ENCODE results near the gene PYGL.
"Not testable (repeated sequence)": the region's sequence is repeated elsewhere in the genome, so short reads cannot be mapped to it uniquely, and the experiment has no call there.

PYGL gene

GRCh38 chr14:50901361-50901760 lies 42.9 kb downstream of the PYGL start:
- H3K27ac ChIP-seq (ENCODE audit: low read depth, low read length, severe bottlenecking) = no peak overlapping the region
- H3K9me3 ChIP-seq (ENCODE audit: control insufficient read depth, low read length) = peaks cover 9% of the 10 kb centered on the region
- no peaks in the 10 kb centered on the region for H3K4me1 ChIP-seq (ENCODE audit: control insufficient read depth, insufficient read depth, low read length, poor library complexity, severe bottlenecking)
- H3K4me3 ChIP-seq (ENCODE audit: extremely low read depth, insufficient read depth, low read length, poor library complexity, severe bottlenecking) = no peak overlapping the region
- no CpG with 5 or more reads among the region's 3 CpGs for WGBS, 2 experiments (ENCODE audit: insufficient coverage in 2 of 2)
- H3K36me3 ChIP-seq (ENCODE audit: control insufficient read depth, insufficient read depth, low read length) = no peaks in the 10 kb centered on the region

GRCh38 chr14:50897658-50898175 lies 46.6 kb downstream of the PYGL start:
- no peaks in the 10 kb centered on the region for H3K9me3 ChIP-seq (ENCODE audit: control insufficient read depth, low read length)
- no peaks in the 10 kb centered on the region for H3K4me1 ChIP-seq (ENCODE audit: control insufficient read depth, insufficient read depth, low read length, poor library complexity, severe bottlenecking)
- H3K4me3 ChIP-seq (ENCODE audit: extremely low read depth, insufficient read depth, low read length, poor library complexity, severe bottlenecking) = no peak overlapping the region
- WGBS, 2 experiments (ENCODE audit: insufficient coverage in 2 of 2) = 68 to 100% methylated on average over 2 to 3 of the region's 6 CpGs
- no peak overlapping the region for H3K27ac ChIP-seq (ENCODE audit: low read depth, low read length, severe bottlenecking)
- H3K36me3 ChIP-seq (ENCODE audit: control insufficient read depth, insufficient read depth, low read length) = no peaks in the 10 kb centered on the region

- no CpG with 5 or more reads among the region's 1 CpG for WGBS, 2 experiments (ENCODE audit: insufficient coverage in 2 of 2)
- H3K36me3 ChIP-seq (ENCODE audit: control insufficient read depth, insufficient read depth, low read length); H3K27ac ChIP-seq (ENCODE audit: low read depth, low read length, severe bottlenecking); H3K4me3 ChIP-seq (ENCODE audit: extremely low read depth, insufficient read depth, low read length, poor library complexity, severe bottlenecking); H3K4me1 ChIP-seq (ENCODE audit: control insufficient read depth, insufficient read depth, low read length, poor library complexity, severe bottlenecking); H3K9me3 ChIP-seq (ENCODE audit: control insufficient read depth, low read length): not testable (repeated sequence)
These were observed 47.3 kb downstream of the PYGL start for GRCh38 chr14:50897005-50897404.

DNA sequence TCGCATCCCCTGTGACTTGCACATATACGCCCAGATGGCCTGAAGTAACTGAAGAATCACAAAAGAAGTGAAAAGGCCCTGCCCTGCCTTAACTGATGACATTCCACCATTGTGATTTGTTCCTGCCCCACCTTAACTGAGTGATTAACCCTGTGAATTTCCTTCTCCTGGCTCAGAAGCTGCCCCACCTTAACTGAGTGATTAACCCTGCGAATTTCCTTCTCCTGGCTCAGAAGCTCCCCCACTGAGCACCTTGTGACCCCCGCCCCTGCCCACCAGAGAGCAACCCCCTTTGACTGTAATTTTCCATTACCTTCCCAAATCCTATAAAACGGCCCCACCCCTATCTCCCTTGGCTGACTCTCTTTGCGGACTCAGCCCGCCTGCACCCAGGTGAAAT lies 47.9 kb downstream of the PYGL start:
- not testable (repeated sequence) for H3K36me3 ChIP-seq (ENCODE audit: control insufficient read depth, insufficient read depth, low read length); H3K4me3 ChIP-seq (ENCODE audit: extremely low read depth, insufficient read depth, low read length, poor library complexity, severe bottlenecking); H3K27ac ChIP-seq (ENCODE audit: low read depth, low read length, severe bottlenecking); H3K9me3 ChIP-seq (ENCODE audit: control insufficient read depth, low read length); H3K4me1 ChIP-seq (ENCODE audit: control insufficient read depth, insufficient read depth, low read length, poor library complexity, severe bottlenecking)
- WGBS, 2 experiments (ENCODE audit: insufficient coverage in 2 of 2) = 59% methylated on average over 3 of the region's 7 CpGs; no CpG with 5 or more reads in 1 of the 2 experiments

GRCh38 chr14:50892255-50892654 lies 52.0 kb downstream of the PYGL start:
- Histone ChIP-seq H3K4me3 (ENCODE audit: extremely low read depth, insufficient read depth, low read length, poor library complexity, severe bottlenecking) (no peak overlapping the region), H3K9me3 (ENCODE audit: control insufficient read depth, low read length) (no peaks in the 10 kb centered on the region), H3K27ac (ENCODE audit: low read depth, low read length, severe bottlenecking) (no peak overlapping the region), H3K4me1 (ENCODE audit: control insufficient read depth, insufficient read depth, low read length, poor library complexity, severe bottlenecking) (no peaks in the 10 kb centered on the region), H3K36me3 (ENCODE audit: control insufficient read depth, insufficient read depth, low read length) (no peaks in the 10 kb centered on the region)
- WGBS, 2 experiments (ENCODE audit: insufficient coverage in 2 of 2) = 28 to 41% methylated on average over 2 to 5 of the region's 5 CpGs

GRCh38 chr14:50887476-50887875 lies 56.8 kb downstream of the PYGL start:
- Histone ChIP-seq H3K9me3 (ENCODE audit: control insufficient read depth, low read length) (no peaks in the 10 kb centered on the region), H3K36me3 (ENCODE audit: control insufficient read depth, insufficient read depth, low read length) (no peaks in the 10 kb centered on the region), H3K4me1 (ENCODE audit: control insufficient read depth, insufficient read depth, low read length, poor library complexity, severe bottlenecking) (no peaks in the 10 kb centered on the region), H3K27ac (ENCODE audit: low read depth, low read length, severe bottlenecking) (no peak overlapping the region), H3K4me3 (ENCODE audit: extremely low read depth, insufficient read depth, low read length, poor library complexity, severe bottlenecking) (no peak overlapping the region)

- H3K4me3 ChIP-seq (ENCODE audit: extremely low read depth, insufficient read depth, low read length, poor library complexity, severe bottlenecking) = no peak overlapping the region
- no peaks in the 10 kb centered on the region for H3K36me3 ChIP-seq (ENCODE audit: control insufficient read depth, insufficient read depth, low read length)
- WGBS, 2 experiments (ENCODE audit: insufficient coverage in 2 of 2) = no CpG with 5 or more reads among the region's 1 CpG
- no peak overlapping the region for H3K27ac ChIP-seq (ENCODE audit: low read depth, low read length, severe bottlenecking)
- no peaks in the 10 kb centered on the region for H3K9me3 ChIP-seq (ENCODE audit: control insufficient read depth, low read length)
- H3K4me1 ChIP-seq (ENCODE audit: control insufficient read depth, insufficient read depth, low read length, poor library complexity, severe bottlenecking) = no peaks in the 10 kb centered on the region
These were observed 60.5 kb downstream of the PYGL start for GRCh38 chr14:50883827-50884197.

DNA sequence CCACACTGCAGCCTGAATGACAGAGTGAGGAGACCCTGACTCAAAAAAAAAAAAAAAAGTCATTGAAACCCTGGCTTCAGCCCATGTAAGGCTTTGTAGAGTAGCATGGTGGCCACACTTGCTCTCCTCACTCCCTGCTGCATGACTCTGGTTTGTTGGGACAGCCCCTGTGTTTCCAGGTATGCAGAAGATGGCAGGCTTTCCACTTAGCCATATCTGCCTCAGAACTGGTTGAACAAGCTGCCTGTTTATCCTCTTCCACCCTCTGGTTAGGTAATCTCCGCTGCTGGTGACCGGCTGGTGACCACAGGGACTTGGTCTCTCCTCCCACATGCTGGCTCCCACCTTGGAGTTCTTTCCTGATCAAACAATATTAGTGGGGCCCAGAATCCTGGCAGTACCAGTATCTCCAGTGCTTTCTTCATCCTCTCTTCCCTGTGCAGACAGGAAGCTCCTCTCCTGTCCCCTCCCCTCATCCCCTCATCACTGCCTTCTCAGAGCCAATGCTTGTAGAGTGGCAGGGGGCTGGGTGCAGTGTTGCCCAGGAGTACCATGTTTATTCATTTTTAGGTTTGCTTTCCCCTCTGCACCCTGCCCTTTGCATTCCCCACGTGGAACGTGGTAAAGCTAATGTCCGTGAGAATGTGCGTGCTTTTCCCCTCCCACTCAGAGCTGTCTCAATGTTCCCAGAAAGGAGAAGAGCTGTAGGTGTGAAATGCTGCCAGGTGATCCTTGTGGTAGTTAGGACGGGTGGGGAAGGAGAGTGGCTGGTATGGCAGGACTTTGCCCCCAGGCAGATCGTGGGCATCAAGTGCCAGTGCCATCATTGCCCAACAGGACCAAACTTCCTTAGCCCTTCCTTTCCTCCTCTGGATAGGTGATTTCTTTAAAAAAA lies 61.1 kb downstream of the PYGL start:
- H3K27ac ChIP-seq (ENCODE audit: low read depth, low read length, severe bottlenecking) = no peak overlapping the region
- H3K9me3 ChIP-seq (ENCODE audit: control insufficient read depth, low read length) = no peaks in the 10 kb centered on the region
- WGBS, 2 experiments (ENCODE audit: insufficient coverage in 2 of 2) = 100% methylated on average over 2 of the region's 8 CpGs
- no peaks in the 10 kb centered on the region for H3K36me3 ChIP-seq (ENCODE audit: control insufficient read depth, insufficient read depth, low read length)
- H3K4me3 ChIP-seq (ENCODE audit: extremely low read depth, insufficient read depth, low read length, poor library complexity, severe bottlenecking) = no peak overlapping the region
- no peaks in the 10 kb centered on the region for H3K4me1 ChIP-seq (ENCODE audit: control insufficient read depth, insufficient read depth, low read length, poor library complexity, severe bottlenecking)

- H3K27ac ChIP-seq (ENCODE audit: low read depth, low read length, severe bottlenecking) = no peak overlapping the region
- no peak overlapping the region for H3K4me3 ChIP-seq (ENCODE audit: extremely low read depth, insufficient read depth, low read length, poor library complexity, severe bottlenecking)
- H3K36me3 ChIP-seq (ENCODE audit: control insufficient read depth, insufficient read depth, low read length) = no peaks in the 10 kb centered on the region
- WGBS, 2 experiments (ENCODE audit: insufficient coverage in 2 of 2) = 54% methylated on average over 5 of the region's 7 CpGs; no CpG with 5 or more reads in 1 of the 2 experiments
- no peaks in the 10 kb centered on the region for H3K9me3 ChIP-seq (ENCODE audit: control insufficient read depth, low read length)
- H3K4me1 ChIP-seq (ENCODE audit: control insufficient read depth, insufficient read depth, low read length, poor library complexity, severe bottlenecking) = no peaks in the 10 kb centered on the region
These were observed 68.8 kb downstream of the PYGL start for GRCh38 chr14:50875359-50876070.

DNA sequence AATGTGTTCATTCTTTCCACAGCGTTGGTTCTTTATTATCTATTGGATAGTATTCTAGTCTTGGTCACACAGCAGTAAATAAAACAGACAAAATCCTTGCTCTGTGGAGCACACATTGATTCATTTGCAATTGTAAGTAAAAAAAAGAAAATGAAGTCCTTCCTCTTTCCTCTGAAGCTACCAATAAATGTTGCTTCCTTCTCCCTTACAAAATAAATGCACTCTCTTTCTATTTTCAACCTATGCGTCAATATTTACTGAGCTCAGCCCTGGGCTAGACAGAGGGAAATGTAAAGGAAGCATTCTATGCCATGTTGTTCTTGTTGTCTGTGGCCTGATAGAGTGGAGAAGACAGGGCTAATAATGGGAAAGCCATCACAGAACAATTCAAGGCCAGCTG lies 69.5 kb downstream of the PYGL start:
- no peak overlapping the region for H3K4me3 ChIP-seq (ENCODE audit: extremely low read depth, insufficient read depth, low read length, poor library complexity, severe bottlenecking)
- H3K9me3 ChIP-seq (ENCODE audit: control insufficient read depth, low read length) = no peaks in the 10 kb centered on the region
- H3K36me3 ChIP-seq (ENCODE audit: control insufficient read depth, insufficient read depth, low read length) = no peaks in the 10 kb centered on the region
- H3K4me1 ChIP-seq (ENCODE audit: control insufficient read depth, insufficient read depth, low read length, poor library complexity, severe bottlenecking) = no peaks in the 10 kb centered on the region
- H3K27ac ChIP-seq (ENCODE audit: low read depth, low read length, severe bottlenecking) = no peak overlapping the region
- no CpG with 5 or more reads among the region's 2 CpGs for WGBS, 2 experiments (ENCODE audit: insufficient coverage in 2 of 2)

All from mesodermal cell (in vitro differentiated cells).